DND-41 (cell line): Measurements from ENCODE around the gene CDH3.

ENCODE experiments used
- ATAC-seq: fragments of 200-7000 bp; cut with Tn5 transposase; 3 replicates; pipeline ENCODE4 v1.9.1; 2021; ENCODE audit warnings: low read depth; ENCODE audit not compliant: insufficient read depth
- DNase-seq: peaks from one replicate; pipeline ENCODE4 v3.0.0-alpha.2; 2020
- H2AFZ ChIP-seq: 2 replicates; pipeline ENCODE4 v1.6.0; 2012; ENCODE audit warnings: low read depth, low read length
- H3K27ac ChIP-seq: 2 replicates; pipeline ENCODE4 v1.5.1; 2012; ENCODE audit warnings: low read length, inconsistent platforms
- H3K27me3 ChIP-seq: fragments of 200-600 bp; sonication (generic); 2 replicates; pipeline ENCODE4 v1.6.0; 2012; ENCODE audit warnings: low read length, mild to moderate bottlenecking, inconsistent platforms; ENCODE audit not compliant: insufficient read depth, poor library complexity
- H3K36me3 ChIP-seq: 2 replicates; pipeline ENCODE4 v1.5.1; 2012; ENCODE audit warnings: low read length, inconsistent platforms; ENCODE audit not compliant: insufficient read depth
- H3K4me1 ChIP-seq: 2 replicates; pipeline ENCODE4 v1.5.1; 2012; ENCODE audit warnings: mild to moderate bottlenecking, low read length; ENCODE audit not compliant: insufficient read depth
- H3K4me2 ChIP-seq: 2 replicates; pipeline ENCODE4 v1.6.0; 2012; ENCODE audit warnings: mild to moderate bottlenecking, moderate library complexity, low read length, inconsistent platforms; ENCODE audit not compliant: insufficient read depth
- H3K4me3 ChIP-seq, 2 experiments: fragments of 200-600 bp in 1 of 2; shearing (Covaris generic) in 1 of 2; 2 replicates each; pipeline ENCODE4 v1.5.1; 2012 to 2016; ENCODE audit warnings: inconsistent platforms in 2 of 2, low read length in 2 of 2, mild to moderate bottlenecking in 2 of 2, low read depth in 1 of 2, moderate library complexity in 1 of 2
- H3K79me2 ChIP-seq: 2 replicates; pipeline ENCODE4 v1.6.0; 2012; ENCODE audit warnings: low read length, inconsistent platforms; ENCODE audit not compliant: insufficient read depth
- H3K9ac ChIP-seq: 2 replicates; pipeline ENCODE4 v1.6.0; 2012; ENCODE audit warnings: low read depth, mild to moderate bottlenecking, inconsistent platforms, low read length, moderate library complexity
- H3K9me3 ChIP-seq: 2 replicates; pipeline ENCODE4 v1.5.1; 2012; ENCODE audit warnings: low read length, moderate library complexity, mild to moderate bottlenecking, inconsistent platforms; ENCODE audit not compliant: insufficient read depth, severe bottlenecking
- H4K20me1 ChIP-seq: 2 replicates; pipeline ENCODE4 v1.6.0; 2012; ENCODE audit warnings: low read length; ENCODE audit not compliant: insufficient read depth
- CTCF ChIP-seq: IDR thresholded peaks from 2 replicates; pipeline ENCODE4 v1.5.1; 2012; ENCODE audit warnings: borderline replicate concordance, low read length, moderate library complexity, mild to moderate bottlenecking; ENCODE audit not compliant: poor library complexity, severe bottlenecking; ENCODE audit errors: extremely low read depth
- EZH2 ChIP-seq: IDR thresholded peaks from 3 replicates; pipeline ENCODE4 v1.6.1; 2012; ENCODE audit warnings: borderline replicate concordance, low read depth, mild to moderate bottlenecking, moderate library complexity, low read length, inconsistent platforms; ENCODE audit not compliant: severe bottlenecking

Gene CDH3

GRCh38 chr16:68689921-68690320 lies 44.8 kb downstream of the CDH3 start:
- no peaks in the 10 kb centered on the region for H3K4me1 ChIP-seq
- no peak overlapping the region for H2AFZ ChIP-seq
- H4K20me1 ChIP-seq: no peaks in the 10 kb centered on the region
- DNase-seq (no peak), ATAC-seq (no peak)
- TF ChIP-seq CTCF: no peak
- no peak for TF ChIP-seq EZH2
- H3K9me3 ChIP-seq: no peaks in the 10 kb centered on the region
- H3K4me2 ChIP-seq: no peak overlapping the region
- H3K4me3 ChIP-seq: no peak overlapping the region
- no peaks in the 10 kb centered on the region for H3K27me3 ChIP-seq
- H3K36me3 ChIP-seq: no peaks in the 10 kb centered on the region
- no peak overlapping the region for H3K27ac ChIP-seq
- no peaks in the 10 kb centered on the region for H3K79me2 ChIP-seq
- no peak overlapping the region for H3K9ac ChIP-seq

- Histone ChIP-seq H3K79me2 (no peaks in the 10 kb centered on the region), H3K4me2 (no peak overlapping the region), H4K20me1 (no peaks in the 10 kb centered on the region), H3K9ac (no peak overlapping the region), H2AFZ (no peak overlapping the region), H3K4me3 (no peak overlapping the region), H3K4me1 (no peaks in the 10 kb centered on the region), H3K36me3 (no peaks in the 10 kb centered on the region), H3K27ac (no peak overlapping the region), H3K27me3 (no peaks in the 10 kb centered on the region), H3K9me3 (no peaks in the 10 kb centered on the region)
- DNase-seq (no peak), ATAC-seq (no peak)
- TF ChIP-seq EZH2 (no peak), CTCF (no peak)
Observed at GRCh38 chr16:68695575-68695974, 50.5 kb downstream of the CDH3 start.

- no peaks in the 10 kb centered on the region for H3K9me3 ChIP-seq
- H3K4me2 ChIP-seq: no peak overlapping the region
- no peak overlapping the region for H2AFZ ChIP-seq
- no peaks in the 10 kb centered on the region for H3K4me1 ChIP-seq
- H3K4me3 ChIP-seq: no peak overlapping the region
- H3K36me3 ChIP-seq: no peaks in the 10 kb centered on the region
- H4K20me1 ChIP-seq: no peaks in the 10 kb centered on the region
- ATAC-seq: no peak
- H3K27me3 ChIP-seq: no peaks in the 10 kb centered on the region
- H3K79me2 ChIP-seq: no peaks in the 10 kb centered on the region
- no peak overlapping the region for H3K27ac ChIP-seq
- no peak for TF ChIP-seq EZH2
- no peak for TF ChIP-seq CTCF
- no peak for DNase-seq
- H3K9ac ChIP-seq: no peak overlapping the region
Observed at GRCh38 chr16:68696514-68696913, 51.4 kb downstream of the CDH3 start.

GRCh38 chr16:68698091-68698490 lies 53.0 kb downstream of the CDH3 start:
- no peaks in the 10 kb centered on the region for H3K36me3 ChIP-seq
- no peaks in the 10 kb centered on the region for H3K79me2 ChIP-seq

More at GRCh38 chr16:68698091-68698490, 53.0 kb downstream of the CDH3 start:
- Histone ChIP-seq H3K9ac (no peak overlapping the region), H3K27me3 (no peaks in the 10 kb centered on the region), H3K9me3 (no peaks in the 10 kb centered on the region), H4K20me1 (no peaks in the 10 kb centered on the region), H2AFZ (no peak overlapping the region), H3K4me1 (no peaks in the 10 kb centered on the region), H3K4me2 (no peak overlapping the region), H3K27ac (no peak overlapping the region), H3K4me3 (no peak overlapping the region)
- TF ChIP-seq EZH2 (no peak), CTCF (no peak)
- DNase-seq: no peak
- no peak for ATAC-seq
